H1 (cell line): Measurements from ENCODE around the gene KRTAP10-12. TPM values are rescaled to one million over a fixed set of nuclear protein-coding genes. Genes with fewer than 3 reads are reported as not detected.

Experiments used
- CTCF ChIA-PET: fragments of 300-600 bp; sonication (Branson Sonifier 250); formaldehyde crosslinking; loops from one replicate; lab custom pipeline; 2021; ENCODE audit not compliant: partially characterized antibody; lab: Charles Lee
- POLR2A ChIA-PET: fragments of 300-600 bp; sonication (Branson Sonifier 250); formaldehyde crosslinking; loops from one replicate; lab custom pipeline; 2021; ENCODE audit warnings: inconsistent platforms; ENCODE audit not compliant: partially characterized antibody; lab: Charles Lee
- DNase-seq, 2 experiments: peaks; one replicate each; pipeline versions ENCODE4 v3.0.0 to v3.0.0-alpha.2; 2010 to 2022; ENCODE audit warnings: low spot score in 2 of 2, low read depth in 1 of 2, mixed read lengths in 1 of 2
- FAIRE-seq: peaks from 2 replicates; lab custom pipeline; 2011; peaks lifted over from hg19 to GRCh38; lab: Jason Lieb, UNC
- H2AFZ ChIP-seq: 2 replicates; pipeline ENCODE4 v1.8.1; 2012; ENCODE audit warnings: low read length, inconsistent platforms
- H2AK5ac ChIP-seq: 2 replicates; pipeline ENCODE4 v1.6.1; 2013; ENCODE audit warnings: low read depth, low read length
- H2BK120ac ChIP-seq: replicated peaks from 2 replicates; pipeline ENCODE3; 2013; ENCODE audit warnings: low read depth, low read length, inconsistent platforms
- H2BK12ac ChIP-seq: 2 replicates; pipeline ENCODE4 v1.6.1; 2013; ENCODE audit warnings: low read depth, low read length
- H2BK15ac ChIP-seq: 2 replicates; pipeline ENCODE4 v1.6.1; 2013; ENCODE audit warnings: low read length
- H2BK20ac ChIP-seq: 2 replicates; pipeline ENCODE4 v1.6.1; 2013; ENCODE audit warnings: low read length
- H2BK5ac ChIP-seq: 2 replicates; pipeline ENCODE4 v1.6.1; 2013; ENCODE audit warnings: low read depth, low read length
- H3K14ac ChIP-seq: 2 replicates; pipeline ENCODE4 v1.6.1; 2013; ENCODE audit warnings: inconsistent platforms; ENCODE audit not compliant: insufficient read length
- H3K18ac ChIP-seq: 2 replicates; pipeline ENCODE4 v1.6.1; 2013; ENCODE audit warnings: low read length; ENCODE audit errors: extremely low read depth
- H3K23ac ChIP-seq: 2 replicates; pipeline ENCODE4 v1.6.1; 2013; ENCODE audit warnings: inconsistent platforms; ENCODE audit not compliant: insufficient read length
- H3K23me2 ChIP-seq: 2 replicates; pipeline ENCODE4 v1.6.1; 2013; ENCODE audit warnings: low read depth, low read length
- H3K27ac ChIP-seq: 2 replicates; pipeline ENCODE4 v1.6.1; 2011; ENCODE audit warnings: low read depth, low read length, inconsistent platforms
- H3K27me3 ChIP-seq, 4 experiments: replicated peaks in 1 of 4; 1 replicate in 1 of 4; 2 replicates in 3 of 4; pipeline versions ENCODE4 v1.6.1 to v1.8.1; 2011 to 2013; ENCODE audit warnings: low read length in 3 of 4, mild to moderate bottlenecking in 3 of 4, inconsistent platforms in 2 of 4, mixed read lengths in 2 of 4, moderate library complexity in 1 of 4; ENCODE audit not compliant: control insufficient read depth in 3 of 4, insufficient read depth in 3 of 4; ENCODE audit errors: extremely low read depth in 1 of 4
- H3K36me3 ChIP-seq, 4 experiments: 2 replicates each; pipeline versions ENCODE4 v1.6.1 to v1.8.1; 2011 to 2013; ENCODE audit warnings: mild to moderate bottlenecking in 4 of 4, low read length in 3 of 4, moderate library complexity in 2 of 4, control low read depth in 1 of 4, inconsistent platforms in 1 of 4; ENCODE audit not compliant: insufficient read depth in 4 of 4, control insufficient read depth in 2 of 4
- H3K4ac ChIP-seq: replicated peaks from 2 replicates; pipeline ENCODE3; 2013; ENCODE audit warnings: low read length, low read depth, mixed read lengths, inconsistent platforms; ENCODE audit not compliant: insufficient read length
- H3K4me1 ChIP-seq, 4 experiments: replicated peaks in 1 of 4; 1 replicate in 1 of 4; 2 replicates in 3 of 4; pipeline versions ENCODE4 v1.6.1 to v1.8.1; 2011 to 2013; ENCODE audit warnings: low read length in 3 of 4, inconsistent platforms in 2 of 4, mixed read lengths in 1 of 4; ENCODE audit not compliant: insufficient read depth in 4 of 4, control insufficient read depth in 3 of 4
- H3K4me2 ChIP-seq, 2 experiments: 2 replicates each; pipeline versions ENCODE4 v1.6.1 to v1.8.1; 2011 to 2013; ENCODE audit warnings: low read depth in 2 of 2, low read length in 2 of 2, control low read depth in 1 of 2, inconsistent platforms in 1 of 2, mild to moderate bottlenecking in 1 of 2; ENCODE audit not compliant: insufficient read depth in 1 of 2
- H3K4me3 ChIP-seq, 4 experiments: fragments of 200-600, 300-600 bp in 1 of 4; sonication (generic), shearing (Covaris generic), sonication (Bioruptor Twin) in 1 of 4; 2 replicates each; pipeline versions ENCODE4 v1.5.1 to v1.8.1; 2011 to 2016; ENCODE audit warnings: low read length in 4 of 4, low read depth in 3 of 4, control low read depth in 2 of 4, inconsistent platforms in 2 of 4, mild to moderate bottlenecking in 2 of 4, mixed read lengths in 1 of 4, moderate library complexity in 1 of 4; ENCODE audit not compliant: insufficient read depth in 2 of 4; ENCODE audit errors: extremely low read depth in 1 of 4
- H3K56ac ChIP-seq: replicated peaks from 2 replicates; pipeline ENCODE3; 2013; ENCODE audit warnings: low read depth, mild to moderate bottlenecking, mixed read lengths, low read length, inconsistent platforms; ENCODE audit not compliant: insufficient read length
- H3K79me1 ChIP-seq: 2 replicates; pipeline ENCODE4 v1.6.1; 2013; ENCODE audit warnings: low read depth, low read length, control low read depth
- H3K79me2 ChIP-seq, 2 experiments: 2 replicates each; pipeline versions ENCODE4 v1.6.1 to v1.8.1; 2012 to 2013; ENCODE audit warnings: low read length in 2 of 2, mild to moderate bottlenecking in 2 of 2, inconsistent platforms in 1 of 2; ENCODE audit not compliant: insufficient read depth in 2 of 2, control insufficient read depth in 1 of 2
- H3K9ac ChIP-seq, 4 experiments: replicated peaks in 1 of 4; 1 replicate in 1 of 4; 2 replicates in 3 of 4; pipeline versions ENCODE4 v1.6.1 to v1.8.1; 2011 to 2013; ENCODE audit warnings: low read depth in 3 of 4, low read length in 3 of 4, control low read depth in 2 of 4, mild to moderate bottlenecking in 2 of 4, moderate library complexity in 2 of 4, inconsistent platforms in 1 of 4; ENCODE audit errors: extremely low read depth in 1 of 4
- H3K9me3 ChIP-seq, 2 experiments: 2 replicates each; pipeline versions ENCODE4 v1.6.1 to v1.8.1; 2012 to 2013; ENCODE audit warnings: mild to moderate bottlenecking in 2 of 2, moderate library complexity in 2 of 2, control low read depth in 1 of 2, inconsistent platforms in 1 of 2, low read depth in 1 of 2, low read length in 1 of 2, mixed read lengths in 1 of 2; ENCODE audit not compliant: insufficient read depth in 2 of 2
- H4K20me1 ChIP-seq, 2 experiments: replicated peaks in 1 of 2; 2 replicates each; pipeline versions ENCODE3 to v1.8.1; 2011 to 2013; ENCODE audit warnings: inconsistent platforms in 2 of 2, low read length in 2 of 2, mild to moderate bottlenecking in 1 of 2; ENCODE audit not compliant: insufficient read depth in 2 of 2, control insufficient read depth in 1 of 2
- H4K5ac ChIP-seq: 2 replicates; pipeline ENCODE4 v1.6.1; 2013; ENCODE audit warnings: low read length, low read depth, mixed read lengths, inconsistent platforms; ENCODE audit not compliant: insufficient read length
- H4K8ac ChIP-seq: 2 replicates; pipeline ENCODE4 v1.8.0; 2013; ENCODE audit warnings: mild to moderate bottlenecking, moderate library complexity, low read length, inconsistent platforms; ENCODE audit not compliant: insufficient read depth; ENCODE audit errors: extremely low read depth
- H4K91ac ChIP-seq: replicated peaks from 2 replicates; pipeline ENCODE3; 2013; ENCODE audit warnings: low read length, mixed read lengths, inconsistent platforms; ENCODE audit not compliant: insufficient read length
- BACH1 ChIP-seq: IDR thresholded peaks from 2 replicates; pipeline ENCODE4 v1.6.1; 2012; ENCODE audit warnings: low read length, improper control_type of control experiment
- CBX5 ChIP-seq: fragments of 300-800, 300-1000 bp; sonication (generic); IDR thresholded peaks from 2 replicates; pipeline ENCODE4 v1.7.1; 2016; ENCODE audit warnings: antibody characterized with exemption, low read length, low read depth
- KDM1A ChIP-seq: fragments of 200-600, 300-600 bp; sonication (generic); IDR thresholded peaks from 2 replicates; pipeline ENCODE4 v1.7.1; 2016; ENCODE audit warnings: mild to moderate bottlenecking, low read length, borderline replicate concordance
- RAD21 ChIP-seq, 2 experiments: IDR thresholded peaks in 1 of 2; conservative IDR thresholded peaks in 1 of 2; 2 replicates each; pipeline ENCODE4 v1.6.1; 2011; ENCODE audit warnings: low read depth in 2 of 2, low read length in 2 of 2, improper control_type of control experiment in 1 of 2, inconsistent platforms in 1 of 2, mild to moderate bottlenecking in 1 of 2, moderate library complexity in 1 of 2
- RXRA ChIP-seq: IDR thresholded peaks from 2 replicates; pipeline ENCODE4 v1.6.1; 2011; ENCODE audit warnings: low read depth, mild to moderate bottlenecking, low read length, moderate library complexity; ENCODE audit not compliant: insufficient read depth
- SAP30 ChIP-seq: fragments of 300-600 bp; sonication (generic); IDR thresholded peaks from 2 replicates; pipeline ENCODE4 v1.7.1; 2012; ENCODE audit warnings: low read length, moderate library complexity, mild to moderate bottlenecking, inconsistent platforms; ENCODE audit not compliant: insufficient read depth, insufficient replicate concordance
- SIX5 ChIP-seq: IDR thresholded peaks from 2 replicates; pipeline ENCODE4 v1.6.1; 2011; ENCODE audit warnings: mild to moderate bottlenecking, low read depth, low read length
- SP2 ChIP-seq: IDR thresholded peaks from 2 replicates; pipeline ENCODE4 v1.6.1; 2012; ENCODE audit warnings: mild to moderate bottlenecking, low read length, inconsistent platforms
- SP4 ChIP-seq: IDR thresholded peaks from 2 replicates; pipeline ENCODE4 v1.6.1; 2012; ENCODE audit warnings: low read length, inconsistent platforms
- TCF12 ChIP-seq: IDR thresholded peaks from 2 replicates; pipeline ENCODE4 v1.6.1; 2011; ENCODE audit warnings: low read depth, mild to moderate bottlenecking, low read length
- WGBS, 2 experiments: shearing (Covaris generic) in 1 of 2; methylation state at CpG; one replicate each; pipeline versions ENCODE4 v1.1.6 to v1.1.7; 2013 to 2015; ENCODE audit warnings: low lambda C conversion rate in 2 of 2, mixed read lengths in 2 of 2, inconsistent platforms in 1 of 2, low coverage in 1 of 2, missing lambda C conversion rate in 1 of 2; ENCODE audit not compliant: insufficient replicate concordance in 2 of 2, insufficient coverage in 1 of 2, insufficient read length in 1 of 2; ENCODE audit errors: extremely low coverage in 1 of 2, missing lambda C conversion rate in 1 of 2; 5-methylcytosine and 5-hydroxymethylcytosine counted together
- polyA plus RNA-seq, 7 experiments: library from polyadenylated mRNA; depleted of rRNA in 3 of 7; stranded (reverse) in 5 of 7; unstranded in 2 of 7; fragments of >200 nt in 5 of 7; fragments of 200-250 nt in 2 of 7; gene quantifications; 1 replicate in 5 of 7; 2 replicates in 1 of 7; 4 replicates in 1 of 7; pipeline versions ENCODE4 v1.2.1 to v1.2.3, GENCODE V29; 2011 to 2013; ENCODE audit warnings: missing spikeins in 2 of 7, mixed read lengths in 2 of 7
- total RNA-seq: library from RNA; stranded (reverse); fragmentation: NEBNext Ultra II Directional; extraction: Animal tissue kit (Norgen Biotek cat#: 25700); gene quantifications from 2 replicates; pipeline ENCODE4 v1.2.1, GENCODE V29; 2021

KRTAP10-12 gene
- total and polyA plus RNA-seq, 2 of the 8 experiments (the other 6 are each of a cell fraction or from before 2014, with no cell fraction given): not detected

GRCh38 chr21:44700101-44701022 is 3.4 kb downstream of the KRTAP10-12 start:
- H3K4ac ChIP-seq: no peak overlapping the region
- H4K5ac ChIP-seq: no peak overlapping the region
- H4K8ac ChIP-seq: no peak overlapping the region
- H2BK120ac ChIP-seq: peak overlapping the region; percentile 62
- H3K56ac ChIP-seq: no peak overlapping the region
- 79% methylated on average over 21 of the region's 21 CpGs; no CpG with 5 or more reads in 1 of the 2 experiments for WGBS, 2 experiments
- H3K4me2 ChIP-seq: no peak overlapping the region
- no peak overlapping the region for H2BK5ac ChIP-seq
- H3K9ac ChIP-seq: no peak overlapping the region
- no peaks in the 10 kb centered on the region for H3K36me3 ChIP-seq
- no peak for FAIRE-seq
- H3K9me3 ChIP-seq: no peaks in the 10 kb centered on the region
- H2AFZ ChIP-seq: no peak overlapping the region
- H3K4me1 ChIP-seq: peaks cover 3 to 55% (median 43%) of the 10 kb centered on the region in 4 experiments
- H4K20me1 ChIP-seq: peaks cover 0 to 2% of the 10 kb centered on the region in 2 experiments
- H2BK12ac ChIP-seq: peak overlapping the region; percentile 96; the same call in 1 of the 2 replicates
- H3K23ac ChIP-seq: no peak overlapping the region
- H3K4me3 ChIP-seq: no peak overlapping the region
- H3K27me3 ChIP-seq: peaks cover 0 to 2% (median 0%) of the 10 kb centered on the region in 4 experiments; a peak in 3 of 7 replicates
- no peak overlapping the region for H3K27ac ChIP-seq
- no peaks in the 10 kb centered on the region for H3K79me2 ChIP-seq
- no peaks in the 10 kb centered on the region for H3K79me1 ChIP-seq
- peak overlapping the region; percentile 75 for H2BK20ac ChIP-seq
- H3K14ac ChIP-seq: no peak overlapping the region
- H2AK5ac ChIP-seq: peak overlapping the region; percentile 80
- peak overlapping the region; percentile 81 for H4K91ac ChIP-seq
- DNase-seq: no peak
- peaks cover 1% of the 10 kb centered on the region; the same call in 1 of the 2 replicates for H3K23me2 ChIP-seq
- peak overlapping the region; percentile 97; the same call in 1 of the 2 replicates for H2BK15ac ChIP-seq
- ChIA-PET POLR2A (interaction anchor here (1.1 to 1.2 kb wide), 2 partner anchors 49 to 93 kb away, joined by 3 read pairs; no protein-coding TSS in a partner anchor), CTCF (interaction anchor here (0.9 to 1.9 kb wide), 5 partner anchors 8 to 249 kb away, joined by 3 to 8 read pairs (median 3); no protein-coding TSS in a partner anchor)
- H3K18ac ChIP-seq: peak overlapping the region; percentile 55; the same call in 1 of the 2 replicates
- TF ChIP-seq TCF12: no peak
- no peak for TF ChIP-seq SIX5
- TF ChIP-seq CBX5: no peak
- no peak for TF ChIP-seq RXRA
- TF ChIP-seq KDM1A: no peak
- TF ChIP-seq RAD21 (IDR thresholded peaks at IDR 0.05 in 1 of 2, conservative IDR thresholded peaks at IDR 0.05 in 1 of 2; ENCODE audit: low read depth in 2 of 2, low read length in 2 of 2): no peak
- no peak for TF ChIP-seq BACH1
- TF ChIP-seq SP2: no peak
- no peak for TF ChIP-seq SAP30
- no peak for TF ChIP-seq SP4
